HFFc6 (cell line): ENCODE data around the gene ZNF580. TPM values are rescaled to one million over a fixed set of nuclear protein-coding genes. Genes with fewer than 3 reads are reported as not detected.

ENCODE experiments used
- DNase-seq: peaks from one replicate; pipeline ENCODE4 v3.0.0-alpha.2; 2018
- H3K27ac Mint-ChIP-seq: 2 replicates; pipeline ENCODE4 v1.8.0; 2020; ENCODE audit warnings: mild to moderate bottlenecking, mixed read lengths
- H3K27me3 Mint-ChIP-seq: 2 replicates; pipeline ENCODE4 v1.8.0; 2021; ENCODE audit warnings: mild to moderate bottlenecking, moderate library complexity, mixed read lengths; ENCODE audit not compliant: insufficient read depth
- H3K36me3 Mint-ChIP-seq: 2 replicates; pipeline ENCODE4 v1.8.0; 2021; ENCODE audit warnings: low read depth, mixed read lengths
- H3K4me1 Mint-ChIP-seq: 2 replicates; pipeline ENCODE4 v1.8.0; 2020; ENCODE audit warnings: low read depth, mixed read lengths
- H3K4me3 Mint-ChIP-seq: 2 replicates; pipeline ENCODE4 v1.8.0; 2020; ENCODE audit warnings: mild to moderate bottlenecking, moderate library complexity, mixed read lengths
- H3K9me3 Mint-ChIP-seq: 2 replicates; pipeline ENCODE4 v1.8.0; 2020; ENCODE audit warnings: mild to moderate bottlenecking, mixed read lengths
- total RNA-seq, 6 experiments: library from RNA; stranded (reverse); fragmentation: NEBNext Ultra II Directional; extraction: Animal tissue kit (Norgen Biotek cat#: 25700); gene quantifications; 2 replicates in 1 of 6; 3 replicates in 5 of 6; pipeline ENCODE4 v1.2.3, GENCODE V29; 2021
- TF ChIP-seq, protein P1 (sequence below): fragments of 200-600 bp; sonication (generic); IDR thresholded peaks from 2 replicates; pipeline ENCODE4 v1.5.0; 2021; ENCODE audit warnings: antibody characterized with exemption, mild to moderate bottlenecking

ZNF580 gene
- total RNA-seq, 6 experiments from 2014 or later: 51.0 to 60.5 (median 57.7) TPM

DNA sequence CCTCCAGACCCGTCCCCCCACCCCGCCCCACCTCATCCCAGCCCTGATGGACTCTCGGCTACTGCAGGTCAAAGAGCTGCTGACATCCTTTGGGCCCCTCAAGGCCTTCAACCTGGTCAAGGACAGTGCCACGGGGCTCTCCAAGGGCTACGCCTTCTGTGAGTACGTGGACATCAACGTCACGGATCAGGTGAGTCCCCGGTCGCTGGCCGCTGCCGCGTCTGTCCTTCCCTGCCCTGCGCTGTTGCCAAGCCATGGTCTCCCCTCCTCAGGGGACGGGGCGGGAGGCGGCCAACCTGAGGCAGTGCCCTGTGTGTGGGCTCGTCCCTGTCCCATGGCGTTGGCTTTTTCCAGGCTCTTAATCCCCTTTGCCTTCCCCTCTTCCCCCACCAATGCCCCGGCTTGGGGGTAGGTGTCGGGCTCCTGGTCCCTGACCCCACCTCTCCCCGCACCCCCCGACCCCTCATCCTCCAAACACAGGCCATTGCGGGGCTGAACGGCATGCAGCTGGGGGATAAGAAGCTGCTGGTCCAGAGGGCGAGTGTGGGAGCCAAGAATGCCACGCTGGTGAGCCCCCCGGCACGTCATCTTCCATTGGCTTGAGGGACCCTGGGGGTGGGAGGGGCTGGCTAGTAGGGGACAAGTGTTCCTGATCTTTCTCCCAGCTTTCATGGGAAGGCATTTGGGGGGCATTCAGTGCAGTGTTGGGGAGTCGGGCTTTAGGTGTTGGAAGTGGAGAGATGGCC lies 28.0 kb downstream of the ZNF580 start:
- H3K36me3 Mint-ChIP-seq: peaks cover 4% of the 10 kb centered on the region; the same call in 1 of the 2 replicates

DNA sequence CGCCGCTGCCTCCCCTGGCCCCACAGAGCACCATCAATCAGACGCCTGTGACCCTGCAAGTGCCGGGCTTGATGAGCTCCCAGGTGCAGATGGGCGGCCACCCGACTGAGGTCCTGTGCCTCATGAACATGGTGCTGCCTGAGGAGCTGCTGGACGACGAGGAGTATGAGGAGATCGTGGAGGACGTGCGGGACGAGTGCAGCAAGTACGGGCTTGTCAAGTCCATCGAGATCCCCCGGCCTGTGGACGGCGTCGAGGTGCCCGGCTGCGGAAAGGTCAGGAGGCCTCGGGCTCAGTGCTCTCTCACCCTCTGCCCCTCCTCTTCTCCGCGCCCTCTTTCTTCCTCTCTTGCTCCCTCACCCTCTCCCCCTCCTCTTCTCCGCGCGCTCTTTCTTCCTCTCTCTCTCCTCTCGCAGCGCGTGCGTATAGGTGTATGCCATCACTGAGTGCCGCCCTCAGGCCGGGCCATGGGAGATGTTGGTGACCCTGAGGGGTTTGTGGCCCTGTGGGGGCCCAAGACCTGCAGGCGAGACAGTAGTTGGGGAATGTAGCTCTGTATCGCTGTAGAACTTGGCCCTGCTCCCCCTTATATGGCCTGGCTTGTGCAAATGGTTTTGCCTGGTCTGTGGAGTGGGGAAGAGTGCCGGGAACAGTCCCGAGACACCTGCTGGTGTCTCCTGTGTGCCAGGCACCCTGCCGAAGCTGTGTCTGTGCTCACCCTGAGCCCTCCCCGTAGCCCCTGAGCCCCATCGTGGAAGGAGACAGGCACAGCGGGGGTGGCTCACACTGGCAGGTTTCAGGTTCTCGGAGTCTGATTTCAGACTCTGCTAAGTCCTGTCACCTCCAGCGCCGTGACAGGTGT lies 28.8 kb downstream of the ZNF580 start:
- TF ChIP-seq, protein P1, sequence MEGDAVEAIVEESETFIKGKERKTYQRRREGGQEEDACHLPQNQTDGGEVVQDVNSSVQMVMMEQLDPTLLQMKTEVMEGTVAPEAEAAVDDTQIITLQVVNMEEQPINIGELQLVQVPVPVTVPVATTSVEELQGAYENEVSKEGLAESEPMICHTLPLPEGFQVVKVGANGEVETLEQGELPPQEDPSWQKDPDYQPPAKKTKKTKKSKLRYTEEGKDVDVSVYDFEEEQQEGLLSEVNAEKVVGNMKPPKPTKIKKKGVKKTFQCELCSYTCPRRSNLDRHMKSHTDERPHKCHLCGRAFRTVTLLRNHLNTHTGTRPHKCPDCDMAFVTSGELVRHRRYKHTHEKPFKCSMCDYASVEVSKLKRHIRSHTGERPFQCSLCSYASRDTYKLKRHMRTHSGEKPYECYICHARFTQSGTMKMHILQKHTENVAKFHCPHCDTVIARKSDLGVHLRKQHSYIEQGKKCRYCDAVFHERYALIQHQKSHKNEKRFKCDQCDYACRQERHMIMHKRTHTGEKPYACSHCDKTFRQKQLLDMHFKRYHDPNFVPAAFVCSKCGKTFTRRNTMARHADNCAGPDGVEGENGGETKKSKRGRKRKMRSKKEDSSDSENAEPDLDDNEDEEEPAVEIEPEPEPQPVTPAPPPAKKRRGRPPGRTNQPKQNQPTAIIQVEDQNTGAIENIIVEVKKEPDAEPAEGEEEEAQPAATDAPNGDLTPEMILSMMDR: no peak
- Mint-ChIP-seq H3K36me3 (peaks cover 4% of the 10 kb centered on the region; the same call in 1 of the 2 replicates), H3K4me3 (no peak overlapping the region), H3K4me1 (peaks cover 38% of the 10 kb centered on the region), H3K27ac (no peak overlapping the region), H3K9me3 (no peaks in the 10 kb centered on the region), H3K27me3 (peaks cover 1% of the 10 kb centered on the region)
- DNase-seq: no peak

More for the DNA sequence above, 28.0 kb downstream of the ZNF580 start:
- Mint-ChIP-seq H3K4me3 (no peak overlapping the region), H3K4me1 (peaks cover 33% of the 10 kb centered on the region), H3K27me3 (peaks cover 1% of the 10 kb centered on the region), H3K9me3 (no peaks in the 10 kb centered on the region), H3K27ac (no peak overlapping the region)
- TF ChIP-seq, protein P1: no peak
- DNase-seq: no peak

DNA sequence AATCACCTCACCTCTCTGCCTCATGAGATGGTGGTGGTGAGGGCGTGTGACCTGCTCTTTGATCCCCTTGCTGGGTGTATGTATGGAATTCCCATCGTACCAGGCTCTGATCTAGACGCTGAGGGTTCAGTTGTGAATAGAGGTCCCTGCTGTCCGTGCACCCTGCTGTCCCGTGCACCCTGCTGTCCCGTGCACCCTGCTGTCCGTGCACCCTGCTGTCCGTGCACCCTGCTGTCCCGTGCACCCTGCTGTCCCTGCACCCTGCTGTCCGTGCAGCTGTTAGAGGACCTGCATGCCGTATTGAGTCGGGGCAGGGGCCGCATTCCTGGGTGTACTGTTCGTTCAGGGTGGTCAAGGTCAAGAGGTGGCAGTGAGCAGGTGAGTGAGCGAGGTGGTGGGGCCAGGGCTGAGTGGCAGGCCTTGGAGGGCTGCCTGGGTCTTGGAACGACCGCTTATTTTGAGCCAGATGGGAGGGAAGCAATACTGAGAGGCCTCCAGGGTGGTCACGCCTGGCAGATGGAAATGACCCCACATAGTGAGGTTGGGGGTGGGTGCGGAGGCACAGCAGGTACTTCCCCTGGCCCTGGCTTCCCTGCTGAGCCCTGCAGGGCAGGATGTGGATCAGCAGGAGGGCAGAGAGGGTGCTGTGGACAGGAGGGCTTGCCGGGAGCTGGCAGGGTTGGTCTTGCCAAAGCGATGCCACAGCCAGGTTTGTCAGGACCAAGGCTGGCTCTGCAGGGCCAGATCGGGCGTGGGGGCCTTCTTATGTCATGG lies 29.7 kb downstream of the ZNF580 start:
- TF ChIP-seq, protein P1: no peak
- Mint-ChIP-seq H3K4me1 (peaks cover 38% of the 10 kb centered on the region), H3K4me3 (no peak overlapping the region), H3K9me3 (no peaks in the 10 kb centered on the region), H3K36me3 (peaks cover 6% of the 10 kb centered on the region), H3K27me3 (peaks cover 3% of the 10 kb centered on the region), H3K27ac (peak overlapping the region; percentile 3)
- no peak for DNase-seq

DNA sequence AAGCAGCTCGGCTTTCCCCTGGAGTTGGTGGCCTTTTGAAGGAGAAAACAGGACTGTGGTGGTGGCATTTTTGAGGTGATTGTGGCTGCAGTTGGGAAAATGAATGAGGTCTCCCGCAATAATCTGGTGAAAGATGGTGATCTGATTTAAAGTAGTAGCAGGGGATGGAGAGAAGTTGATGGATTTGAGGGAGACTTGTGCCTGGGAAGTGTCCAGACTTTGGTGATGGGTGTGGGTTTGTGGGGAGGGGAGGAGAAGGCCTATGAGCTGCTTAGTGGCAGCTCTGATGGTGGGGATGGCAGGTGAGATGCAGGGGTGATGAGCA lies 30.2 kb downstream of the ZNF580 start:
- Mint-ChIP-seq H3K36me3 (peaks cover 9% of the 10 kb centered on the region), H3K9me3 (no peaks in the 10 kb centered on the region), H3K27me3 (peaks cover 7% of the 10 kb centered on the region), H3K27ac (peak overlapping the region; percentile 3; the same call in 1 of the 2 replicates), H3K4me1 (peaks cover 39% of the 10 kb centered on the region), H3K4me3 (no peak overlapping the region)
- DNase-seq: no peak
- TF ChIP-seq, protein P1: no peak

DNA sequence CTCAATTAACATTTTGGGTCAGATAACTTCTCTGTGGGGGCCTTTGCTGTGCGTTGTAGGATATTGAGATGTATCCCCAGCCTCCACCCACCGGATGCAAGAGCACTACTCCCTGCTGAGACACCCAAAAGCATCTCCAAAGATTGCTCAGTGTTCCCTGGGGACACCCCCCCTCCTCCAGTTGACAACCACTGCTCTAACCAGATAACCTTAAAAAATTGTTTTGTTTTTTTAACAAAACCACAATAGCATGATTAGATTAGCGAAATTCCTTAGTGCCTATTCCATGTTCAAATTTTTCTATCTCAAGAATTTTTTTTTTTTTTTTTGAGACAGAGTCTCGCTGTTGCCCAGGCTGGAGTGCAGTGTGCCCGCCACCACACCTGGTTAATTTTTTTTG lies 31.6 kb downstream of the ZNF580 start:
- peak overlapping the region; percentile 66 for H3K27ac Mint-ChIP-seq
- peaks cover 7% of the 10 kb centered on the region for H3K27me3 Mint-ChIP-seq
- peak overlapping the region; percentile 54 for H3K4me3 Mint-ChIP-seq
- peaks cover 53% of the 10 kb centered on the region for H3K4me1 Mint-ChIP-seq
- H3K9me3 Mint-ChIP-seq: no peaks in the 10 kb centered on the region
- no peak for DNase-seq
- TF ChIP-seq, protein P1: no peak
- H3K36me3 Mint-ChIP-seq: peaks cover 14% of the 10 kb centered on the region
